Measurements from ENCODE around the gene KCNK15. TPM values are rescaled to one million over a fixed set of nuclear protein-coding genes. Genes with fewer than 3 reads are reported as not detected.

KCNK15 gene
- polyA plus RNA-seq, 1 donor (not counting 4 experiments of a cell fraction or from before 2014, with no cell fraction given): not detected

DNA sequence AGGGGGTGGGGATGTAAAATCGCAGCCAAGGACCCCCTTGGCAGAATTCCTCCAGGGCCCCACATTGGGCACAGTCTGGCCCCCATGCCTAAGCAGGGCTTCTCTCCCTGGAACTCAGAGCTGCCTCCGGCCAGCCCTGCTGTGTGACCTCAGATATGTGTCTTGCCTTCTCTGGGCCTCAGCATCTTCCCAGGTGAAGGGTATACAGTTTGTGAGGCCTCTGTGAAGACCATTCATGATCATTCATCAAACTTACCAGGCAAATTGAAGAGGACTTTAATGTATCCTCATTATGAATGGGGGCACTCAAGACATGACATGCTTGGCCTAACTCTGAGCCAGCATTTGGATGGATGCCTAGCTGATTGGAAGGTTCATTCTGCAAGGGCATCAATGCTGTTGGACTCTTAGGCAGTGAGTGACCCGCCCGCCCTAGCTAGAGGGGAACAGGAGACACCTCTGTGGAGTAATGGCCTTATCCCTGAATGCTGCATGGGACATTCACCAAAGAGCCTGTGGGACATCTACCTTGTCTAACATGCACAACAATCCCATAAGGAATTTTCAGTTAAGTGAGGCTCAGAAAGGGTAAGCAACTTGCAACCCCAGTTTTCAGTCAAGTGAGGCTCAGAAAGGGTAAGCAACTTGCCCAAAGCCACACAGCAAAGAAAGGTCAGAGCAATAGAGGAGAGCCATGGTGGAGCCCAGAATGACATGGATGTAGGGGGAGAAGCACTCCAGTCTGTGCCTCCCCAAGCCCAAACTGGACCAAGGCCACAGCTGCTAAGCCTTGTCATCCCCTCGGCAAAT, 30.0 kb upstream of the KCNK15 start:
- Histone ChIP-seq H3K4me1 (ENCODE audit: control insufficient read depth, extremely low read depth, insufficient read depth, low read length) (peaks cover 35% of the 10 kb centered on the region), H3K4me3 (ENCODE audit: control insufficient read depth in 2 of 3, extremely low read depth in 1 of 3, insufficient read depth in 2 of 3, low read depth in 1 of 3, low read length in 3 of 3) (no peak overlapping the region), H3K9me3 (ENCODE audit: control insufficient read depth, low read depth, low read length) (no peaks in the 10 kb centered on the region), H3K9ac (ENCODE audit: control insufficient read depth, extremely low read depth, insufficient read depth, low read length) (no peak overlapping the region), H3K27me3 (ENCODE audit: control insufficient read depth, extremely low read depth, insufficient read depth, low read length) (no peaks in the 10 kb centered on the region), H3K36me3 (ENCODE audit: control insufficient read depth in 2 of 2, extremely low read depth in 1 of 2, insufficient read depth in 2 of 2, low read length in 2 of 2) (no peaks in the 10 kb centered on the region), H3K4me2 (ENCODE audit: control insufficient read depth, extremely low read depth, insufficient read depth, low read depth, low read length) (no peak overlapping the region), H2AFZ (ENCODE audit: control insufficient read depth, low read length) (no peak overlapping the region), H3K9me1 (ENCODE audit: control insufficient read depth, extremely low read depth, insufficient read depth, low read length) (peaks cover 5% of the 10 kb centered on the region), H3K79me2 (ENCODE audit: control insufficient read depth, insufficient read depth, low read length) (no peaks in the 10 kb centered on the region), H4K20me1 (ENCODE audit: control insufficient read depth, extremely low read depth, insufficient read depth, low read length) (peaks cover under 1% of the 10 kb centered on the region), H3K27ac (ENCODE audit: control insufficient read depth, insufficient read depth, low read length) (no peak overlapping the region)
- DNase-seq (ENCODE audit: low read depth, low spot score) (no peak), FAIRE-seq (no peak)
- dilution Hi-C loops (cut with MboI; ENCODE audit: extremely low pct_ligation_motif_present, low sequenced_read_pairs): no loop called here
- TF ChIP-seq, protein P1, sequence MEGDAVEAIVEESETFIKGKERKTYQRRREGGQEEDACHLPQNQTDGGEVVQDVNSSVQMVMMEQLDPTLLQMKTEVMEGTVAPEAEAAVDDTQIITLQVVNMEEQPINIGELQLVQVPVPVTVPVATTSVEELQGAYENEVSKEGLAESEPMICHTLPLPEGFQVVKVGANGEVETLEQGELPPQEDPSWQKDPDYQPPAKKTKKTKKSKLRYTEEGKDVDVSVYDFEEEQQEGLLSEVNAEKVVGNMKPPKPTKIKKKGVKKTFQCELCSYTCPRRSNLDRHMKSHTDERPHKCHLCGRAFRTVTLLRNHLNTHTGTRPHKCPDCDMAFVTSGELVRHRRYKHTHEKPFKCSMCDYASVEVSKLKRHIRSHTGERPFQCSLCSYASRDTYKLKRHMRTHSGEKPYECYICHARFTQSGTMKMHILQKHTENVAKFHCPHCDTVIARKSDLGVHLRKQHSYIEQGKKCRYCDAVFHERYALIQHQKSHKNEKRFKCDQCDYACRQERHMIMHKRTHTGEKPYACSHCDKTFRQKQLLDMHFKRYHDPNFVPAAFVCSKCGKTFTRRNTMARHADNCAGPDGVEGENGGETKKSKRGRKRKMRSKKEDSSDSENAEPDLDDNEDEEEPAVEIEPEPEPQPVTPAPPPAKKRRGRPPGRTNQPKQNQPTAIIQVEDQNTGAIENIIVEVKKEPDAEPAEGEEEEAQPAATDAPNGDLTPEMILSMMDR (optimal IDR thresholded peaks at IDR 0.05 in 1 of 3, IDR thresholded peaks at IDR 0.05 in 1 of 3, conservative IDR thresholded peaks at IDR 0.05 in 1 of 3; ENCODE audit: extremely low read depth in 1 of 3, insufficient read depth in 2 of 3, low read length in 3 of 3): no peak
- no peak for TF ChIP-seq EZH2 (IDR thresholded peaks at IDR 0.05; ENCODE audit: low read length)

- DNase-seq (ENCODE audit: low read depth, low spot score): no peak
- no peak overlapping the region for H2AFZ ChIP-seq (ENCODE audit: control insufficient read depth, low read length)
- peaks cover 5% of the 10 kb centered on the region for H3K9me1 ChIP-seq (ENCODE audit: control insufficient read depth, extremely low read depth, insufficient read depth, low read length)
- no peak for TF ChIP-seq EZH2 (IDR thresholded peaks at IDR 0.05; ENCODE audit: low read length)
- TF ChIP-seq, protein P1 (optimal IDR thresholded peaks at IDR 0.05 in 1 of 3, IDR thresholded peaks at IDR 0.05 in 1 of 3, conservative IDR thresholded peaks at IDR 0.05 in 1 of 3; ENCODE audit: extremely low read depth in 1 of 3, insufficient read depth in 2 of 3, low read length in 3 of 3): no peak
- H3K9ac ChIP-seq (ENCODE audit: control insufficient read depth, extremely low read depth, insufficient read depth, low read length): no peak overlapping the region
- H3K27me3 ChIP-seq (ENCODE audit: control insufficient read depth, extremely low read depth, insufficient read depth, low read length): no peaks in the 10 kb centered on the region
- H3K4me1 ChIP-seq (ENCODE audit: control insufficient read depth, extremely low read depth, insufficient read depth, low read length): peaks cover 40% of the 10 kb centered on the region
- dilution Hi-C loops (cut with MboI; ENCODE audit: extremely low pct_ligation_motif_present, low sequenced_read_pairs): no loop called here
- H3K27ac ChIP-seq (ENCODE audit: control insufficient read depth, insufficient read depth, low read length): no peak overlapping the region
- no peak for FAIRE-seq
- peak overlapping the region; percentile 29 for H3K4me2 ChIP-seq (ENCODE audit: control insufficient read depth, extremely low read depth, insufficient read depth, low read depth, low read length)
- peaks cover 3% of the 10 kb centered on the region for H4K20me1 ChIP-seq (ENCODE audit: control insufficient read depth, extremely low read depth, insufficient read depth, low read length)
- H3K4me3 ChIP-seq (ENCODE audit: control insufficient read depth in 2 of 3, extremely low read depth in 1 of 3, insufficient read depth in 2 of 3, low read depth in 1 of 3, low read length in 3 of 3): no peak overlapping the region
- no peaks in the 10 kb centered on the region for H3K9me3 ChIP-seq (ENCODE audit: control insufficient read depth, low read depth, low read length)
- no peaks in the 10 kb centered on the region for H3K36me3 ChIP-seq (ENCODE audit: control insufficient read depth in 2 of 2, extremely low read depth in 1 of 2, insufficient read depth in 2 of 2, low read length in 2 of 2)
- H3K79me2 ChIP-seq (ENCODE audit: control insufficient read depth, insufficient read depth, low read length): no peaks in the 10 kb centered on the region
Measured at GRCh38 chr20:44716309-44717106, 29.2 kb upstream of the KCNK15 start.

All from keratinocyte (primary cell).